Fibroblast of the conjunctiva (primary cell): Measurements from ENCODE around the gene MAPK8IP2.
"Not testable (repeated sequence)": the region's sequence is repeated elsewhere in the genome, so short reads cannot be mapped to it uniquely, and the experiment has no call there.

Experiments used
- DNase-seq: peaks from one replicate; pipeline ENCODE4 v3.0.0-alpha.2; 2010; ENCODE audit warnings: low read depth

The MAPK8IP2 gene

DNA sequence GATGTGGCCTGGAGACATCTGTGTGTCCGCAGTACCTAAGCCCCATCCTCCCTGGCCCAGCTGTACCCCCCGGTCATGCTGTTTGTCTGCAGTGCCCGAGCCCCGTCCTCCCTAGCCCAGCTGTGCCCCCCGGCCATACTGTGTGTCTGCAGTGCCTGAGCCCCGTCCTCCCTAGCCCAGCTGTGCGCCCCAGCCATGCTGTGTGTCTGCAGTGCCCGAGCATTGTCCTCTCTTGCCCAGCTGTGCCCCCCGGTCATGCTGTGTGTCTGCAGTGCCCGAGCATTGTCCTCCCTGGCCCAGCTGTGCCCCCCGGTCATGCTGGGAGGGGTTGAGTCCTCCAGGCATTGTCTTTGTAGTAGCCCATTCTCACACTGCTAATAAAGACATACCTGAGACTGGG lies 35.0 kb downstream of the MAPK8IP2 start:
- DNase-seq: no peak

DNA sequence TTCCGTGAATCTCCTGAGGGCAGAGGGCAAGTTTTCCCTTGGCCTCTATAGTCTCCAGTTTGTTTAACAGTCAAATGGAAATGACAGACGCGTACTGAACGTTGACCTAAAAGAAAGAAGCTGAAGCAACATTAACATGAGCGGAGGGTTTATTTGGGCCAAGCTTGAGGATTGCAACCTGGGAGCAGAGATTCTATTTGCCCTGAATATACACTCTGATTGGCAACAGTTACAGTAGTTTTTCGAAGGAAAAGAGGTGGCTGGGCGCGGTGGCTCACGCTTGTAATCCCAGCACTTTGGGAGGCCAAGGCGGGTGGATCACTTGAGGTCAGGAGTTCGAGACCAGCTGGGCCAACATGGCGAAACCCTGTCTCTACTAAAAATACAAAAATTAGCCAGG lies 39.7 kb downstream of the MAPK8IP2 start:
- not testable (repeated sequence) for DNase-seq

DNA sequence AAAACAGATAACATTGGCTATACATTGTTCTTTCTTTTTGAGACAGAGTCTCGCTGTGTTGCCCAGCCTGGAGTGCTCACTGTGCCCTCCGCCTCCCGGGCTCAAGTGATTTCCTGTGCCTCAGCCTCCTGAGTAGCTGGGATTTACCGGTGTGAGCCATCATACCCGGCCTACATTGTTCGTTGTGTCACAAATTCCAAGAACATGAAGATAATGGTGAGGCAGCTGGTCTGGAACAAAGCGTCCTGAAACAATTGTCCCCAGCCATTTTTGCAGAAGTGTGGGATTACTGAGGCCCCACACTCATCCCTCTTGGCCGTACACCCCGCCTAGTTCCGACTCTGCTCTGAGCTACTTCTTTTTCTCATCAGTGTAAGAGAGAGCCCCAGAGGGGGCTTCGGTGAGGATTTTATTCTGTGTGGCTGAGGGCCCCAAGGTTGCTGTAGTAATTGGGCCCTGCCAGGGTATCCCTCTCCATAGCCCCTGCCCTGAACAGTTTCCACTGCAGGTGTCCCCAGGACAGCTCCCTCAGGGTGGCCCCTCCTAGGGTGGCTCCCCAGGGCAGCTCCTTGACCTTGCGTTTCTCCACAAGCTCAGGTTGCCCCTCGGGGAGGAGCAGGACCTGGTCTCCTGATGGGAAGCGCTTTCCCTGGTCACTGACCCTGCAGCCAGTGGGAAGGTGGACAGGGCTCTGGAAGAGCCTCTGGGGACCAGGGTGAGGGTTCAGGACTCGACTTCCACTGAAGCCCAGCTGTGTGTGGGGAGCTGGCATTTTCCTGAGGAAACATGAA lies 40.5 kb downstream of the MAPK8IP2 start:
- no peak for DNase-seq

DNA sequence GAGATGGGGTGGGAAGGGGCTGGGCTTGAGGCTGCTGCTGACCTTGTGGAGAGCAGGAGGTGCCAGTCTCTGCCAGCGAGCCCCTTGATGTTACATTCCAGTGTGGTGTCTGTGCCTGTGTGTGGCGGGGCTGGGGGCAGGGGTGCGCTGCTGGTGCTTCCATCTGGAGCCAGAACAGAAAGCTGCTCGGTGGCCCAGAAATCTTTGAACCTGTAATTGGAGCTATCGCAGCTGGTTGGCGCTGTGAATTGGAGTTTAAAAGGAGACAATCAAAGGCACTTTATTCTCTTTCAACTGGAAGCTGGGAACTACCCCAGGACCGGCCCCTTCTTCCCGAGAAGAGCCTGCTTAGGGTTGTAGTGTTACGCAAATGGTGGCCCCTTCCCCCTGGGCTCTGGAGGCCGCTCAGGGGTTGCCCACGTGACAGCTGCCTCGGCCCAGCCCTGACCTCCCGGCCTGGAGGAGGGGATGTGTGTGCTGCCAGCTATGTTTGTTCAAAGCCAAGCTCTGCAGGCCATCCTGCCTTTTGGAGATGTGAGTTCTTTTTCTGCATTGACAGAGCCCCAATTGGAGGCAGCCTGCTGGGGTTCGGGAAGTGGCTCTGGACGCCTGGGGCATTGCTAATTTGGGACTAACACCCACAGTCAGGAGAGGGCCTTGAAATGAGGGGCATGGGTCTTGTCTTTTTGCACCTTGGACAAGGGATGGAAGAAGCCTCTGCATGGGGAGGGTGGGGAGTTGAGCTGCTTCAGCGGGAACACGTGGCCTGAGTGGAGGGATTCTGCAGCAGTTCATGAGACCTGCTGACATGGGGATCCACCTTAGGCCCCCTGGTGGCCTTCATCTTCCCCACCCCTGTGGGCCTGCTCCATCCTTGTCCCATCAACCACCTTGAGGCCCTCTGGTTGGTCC lies 41.4 kb downstream of the MAPK8IP2 start:
- peak; percentile 30 for DNase-seq

DNA sequence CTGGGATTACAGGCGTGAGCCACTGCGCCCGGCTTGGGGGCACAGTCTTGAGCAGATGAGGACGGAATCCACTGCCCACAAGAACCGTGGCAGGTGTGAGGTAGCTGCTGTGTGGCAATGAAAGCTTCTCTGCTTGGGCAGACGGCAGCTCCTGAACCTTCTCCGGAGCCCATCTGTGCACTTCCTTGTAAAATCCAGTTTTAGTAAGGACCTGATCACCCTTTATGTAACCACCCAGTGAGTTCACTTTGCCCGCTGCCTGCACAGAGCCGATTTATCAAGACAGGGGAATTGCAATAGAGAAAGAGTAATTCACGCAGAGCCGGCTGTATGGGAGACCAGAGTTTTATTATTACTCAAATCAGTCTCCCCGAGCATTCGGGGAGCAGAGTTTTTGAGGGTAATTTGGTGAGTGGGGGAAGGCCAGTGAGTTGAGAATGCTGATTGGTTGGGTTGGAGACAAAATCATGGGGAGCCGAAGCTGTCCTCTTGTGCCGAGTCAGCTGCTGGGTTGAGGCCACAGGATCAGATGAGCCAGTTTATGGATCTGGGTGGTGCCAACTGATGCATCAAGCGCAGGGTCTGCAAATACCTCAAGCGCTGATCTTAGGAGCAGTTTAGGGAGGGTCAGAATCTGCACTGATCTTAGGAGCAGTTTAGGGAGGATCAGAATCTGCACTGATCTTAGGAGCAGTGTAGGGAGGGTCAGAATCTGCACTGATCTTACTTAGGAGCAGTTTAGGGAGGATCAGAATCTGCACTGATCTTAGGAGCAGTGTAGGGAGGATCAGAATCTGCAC lies 42.6 kb downstream of the MAPK8IP2 start:
- not testable (repeated sequence) for DNase-seq

DNA sequence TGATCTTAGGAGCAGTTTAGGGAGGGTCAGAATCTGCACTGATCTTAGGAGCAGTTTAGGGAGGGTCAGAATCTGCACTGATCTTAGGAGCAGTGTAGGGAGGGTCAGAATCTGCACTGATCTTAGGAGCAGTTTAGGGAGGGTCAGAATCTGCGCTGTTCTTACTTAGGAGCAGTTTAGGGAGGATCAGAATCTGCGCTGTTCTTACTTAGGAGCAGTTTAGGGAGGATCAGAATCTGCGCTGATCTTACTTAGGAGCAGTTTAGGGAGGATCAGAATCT lies 43.2 kb downstream of the MAPK8IP2 start:
- not testable (repeated sequence) for DNase-seq

DNA sequence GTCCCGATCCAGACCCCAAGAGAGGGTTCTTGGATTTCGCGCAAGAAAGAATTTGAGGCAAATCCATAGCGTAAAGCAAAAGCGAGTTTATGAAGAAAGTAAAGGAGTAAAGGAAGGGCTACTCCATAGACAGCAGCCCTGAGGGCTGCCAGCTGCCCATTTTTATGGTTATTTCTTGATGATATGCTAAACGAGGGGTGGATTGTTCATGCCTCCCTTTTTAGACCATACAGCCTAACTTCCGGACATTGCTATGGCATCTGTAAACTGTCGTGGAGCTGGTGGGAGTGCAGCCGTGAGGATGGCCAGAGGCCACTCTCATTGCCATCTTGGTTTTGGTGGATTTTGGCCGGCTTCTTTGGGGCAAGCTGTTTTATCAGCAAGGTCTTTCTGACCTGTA lies 52.7 kb downstream of the MAPK8IP2 start:
- DNase-seq: no peak

DNA sequence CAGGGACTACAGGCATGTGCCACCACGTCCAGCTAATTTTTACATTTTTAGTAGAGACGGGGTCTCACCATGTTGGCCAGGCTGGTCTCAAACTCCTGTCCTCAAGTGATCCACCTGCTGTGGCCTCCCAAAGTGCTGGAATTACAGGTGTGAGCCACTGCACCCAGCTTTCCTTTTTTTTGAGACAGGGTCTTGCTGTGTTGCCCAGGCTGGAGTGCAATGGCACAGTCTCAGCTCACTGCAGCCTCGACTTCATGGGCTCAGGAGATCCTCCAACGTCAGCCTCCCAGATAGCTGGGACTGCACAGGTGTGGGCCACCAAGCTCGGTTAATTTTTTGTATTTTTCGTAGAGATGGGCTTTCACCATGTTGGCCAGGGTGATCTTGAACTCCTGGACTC lies 54.1 kb downstream of the MAPK8IP2 start:
- not testable (repeated sequence) for DNase-seq

DNA sequence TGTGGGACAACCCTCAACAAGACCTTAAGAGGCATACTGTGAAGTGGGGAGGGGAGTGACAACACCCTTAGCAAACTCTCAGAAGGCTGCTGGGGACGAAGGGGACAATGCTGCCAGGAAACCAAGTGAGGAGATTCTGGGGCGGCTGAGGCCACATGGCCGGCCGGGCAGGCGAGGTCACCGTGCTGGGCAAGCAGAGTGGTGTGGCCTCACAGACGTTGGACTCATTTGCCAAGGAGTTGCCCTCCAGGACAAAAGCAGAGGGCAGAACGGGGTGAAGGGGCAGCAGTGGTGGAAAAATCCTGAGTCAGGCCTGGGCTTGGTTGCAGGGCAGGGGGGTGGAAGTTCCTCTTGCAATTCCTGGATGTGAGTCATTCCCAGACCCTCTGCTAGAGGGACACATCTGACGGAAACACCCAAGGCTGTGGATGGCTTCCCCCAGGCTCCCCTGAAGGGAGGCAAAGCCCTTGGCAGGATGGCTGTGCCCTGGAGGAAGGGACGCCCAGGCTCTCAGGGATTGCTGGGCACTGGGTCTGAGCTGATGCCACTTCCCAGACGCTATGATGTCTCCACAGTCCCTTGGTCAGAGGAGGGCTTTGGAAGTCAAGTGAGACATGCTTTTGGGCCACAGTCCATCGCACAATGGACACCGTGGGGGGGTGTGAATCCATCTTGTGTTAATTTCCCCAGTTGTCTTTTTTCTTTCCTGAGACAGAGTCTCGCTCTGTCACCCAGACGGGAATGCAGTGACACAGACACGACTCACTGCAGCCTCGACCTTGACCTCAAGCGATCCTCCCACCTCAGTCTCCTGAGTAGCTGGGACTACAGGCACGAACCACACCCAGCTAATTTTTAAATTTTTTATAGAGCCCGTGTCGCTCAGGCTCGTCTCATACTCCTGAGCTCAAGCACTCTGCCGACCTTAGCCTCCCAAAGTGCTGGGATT lies 55.8 kb downstream of the MAPK8IP2 start:
- DNase-seq: peak; percentile 30

DNA sequence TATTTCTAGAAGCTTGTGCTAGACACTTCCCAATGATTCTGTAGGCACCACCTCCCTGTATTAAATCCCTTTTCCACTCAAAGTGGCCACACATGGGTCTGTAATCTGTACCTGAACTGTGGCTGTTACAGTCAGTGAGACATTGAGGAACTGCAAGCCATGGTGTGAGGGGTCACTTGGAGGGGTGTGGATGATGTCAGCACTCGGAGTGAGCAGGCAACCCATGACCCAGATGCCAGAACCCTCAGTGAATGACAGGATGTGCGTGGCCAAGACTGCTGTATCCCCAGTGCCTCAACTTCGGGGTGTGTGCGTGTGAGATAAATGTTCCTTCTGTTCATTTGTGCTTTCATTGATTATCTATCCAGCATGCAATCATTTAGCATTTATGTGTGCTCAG lies 57.3 kb downstream of the MAPK8IP2 start:
- DNase-seq: no peak

DNA sequence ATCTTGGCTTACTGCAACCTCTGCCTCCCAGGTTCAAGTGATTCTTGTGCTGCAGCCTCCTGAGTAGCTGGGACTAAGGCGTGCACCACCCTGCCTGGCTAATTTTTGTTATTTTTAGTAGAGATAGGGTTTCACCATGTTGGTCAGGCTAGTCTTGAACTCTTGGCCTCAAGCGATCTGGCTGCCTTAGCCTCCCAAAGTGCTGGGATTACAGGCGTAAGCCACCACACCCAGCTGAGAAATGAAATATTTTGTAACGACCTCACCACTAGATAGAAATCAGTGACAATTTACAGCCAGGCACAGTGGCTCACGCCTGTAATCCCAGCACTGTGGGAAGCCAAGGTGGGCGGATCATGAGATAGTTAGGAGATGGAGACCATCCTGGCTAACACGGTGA lies 59.1 kb downstream of the MAPK8IP2 start:
- DNase-seq: not testable (repeated sequence)

DNA sequence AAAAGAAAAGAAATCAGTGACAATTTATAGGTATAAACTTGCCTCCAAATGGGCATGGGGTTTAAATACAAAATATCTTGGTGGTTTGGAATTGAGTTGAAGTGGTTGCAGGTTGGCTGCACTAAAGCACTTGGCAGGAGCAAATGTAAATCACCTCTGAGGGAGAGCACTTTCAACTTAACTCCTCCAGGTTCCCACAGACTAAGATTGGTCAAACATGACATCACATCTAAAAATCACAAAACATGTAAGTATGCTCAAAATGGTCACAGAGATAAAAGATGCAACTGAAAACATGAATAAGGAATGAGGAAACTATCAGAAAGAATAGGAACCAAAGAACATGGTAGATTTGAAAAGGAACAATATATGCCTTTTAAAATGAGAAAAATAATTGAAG lies 59.7 kb downstream of the MAPK8IP2 start:
- DNase-seq: no peak
